K562 (cell line): ENCODE results near the gene LIPE. TPM values are rescaled to one million over a fixed set of nuclear protein-coding genes. Genes with fewer than 3 reads are reported as not detected.

Source experiments
- ATAC-seq: fragments of 200-7000 bp; cut with Tn5 transposase; 3 replicates; pipeline ENCODE4 v1.9.1; 2020; ENCODE audit warnings: moderate library complexity
- BruUV-seq: library from RNA; stranded (reverse); fragments of 400-500 nt; replicated peaks from 2 replicates; lab custom pipeline; 2021; lab: Mats Ljungman, UMichigan
- CTCF ChIA-PET: fragments of 300-600 bp; formaldehyde crosslinking; extraction: SDS; loops from one replicate; lab custom pipeline; 2021; ENCODE audit warnings: low intra/inter-chr PET ratio; lab: Yijun Ruan, JAX
- POLR2A ChIA-PET: fragments of 300-600, 350-650 bp; sonication (Branson Sonifier 250); formaldehyde crosslinking; extraction: SDS; loops from one replicate; lab custom pipeline; 2021; ENCODE audit warnings: antibody characterized with exemption, inconsistent platforms; lab: Yijun Ruan, JAX
- DNase-seq, 4 experiments: peaks; one replicate each; pipeline versions ENCODE4 v3.0.0 to v3.0.0-alpha.2; 2011 to 2018; ENCODE audit warnings: low spot score in 3 of 4, mixed read lengths in 3 of 4; ENCODE audit errors: extremely low read depth in 1 of 4
- FAIRE-seq: peaks from 2 replicates; lab custom pipeline; 2011; peaks lifted over from hg19 to GRCh38; lab: Jason Lieb, UNC
- H2AFZ ChIP-seq: 2 replicates; pipeline ENCODE4 v1.6.0; 2011; ENCODE audit warnings: low read depth, low read length, control low read depth, inconsistent platforms
- H3K27ac ChIP-seq: fragments of 200-600 bp; 3 replicates; pipeline ENCODE4 v1.8.0; 2011; ENCODE audit warnings: low read depth, mild to moderate bottlenecking, control low read depth, inconsistent platforms, low read length, moderate library complexity, mixed read lengths; ENCODE audit errors: extremely low read depth
- H3K27me3 ChIP-seq, 2 experiments: fragments of 300-600 bp in 1 of 2; 2 replicates in 1 of 2; 3 replicates in 1 of 2; pipeline versions ENCODE4 v1.6.0 to v1.8.0; 2011; ENCODE audit warnings: inconsistent platforms in 2 of 2, low read length in 2 of 2, mild to moderate bottlenecking in 1 of 2, mixed read lengths in 1 of 2, moderate library complexity in 1 of 2; ENCODE audit not compliant: control insufficient read depth in 2 of 2, insufficient read depth in 2 of 2
- H3K36me3 ChIP-seq: fragments of 300-600 bp; 3 replicates; pipeline ENCODE4 v1.8.0; 2011; ENCODE audit warnings: mild to moderate bottlenecking, low read length, inconsistent platforms; ENCODE audit not compliant: control insufficient read depth, insufficient read depth
- H3K4me1 ChIP-seq, 2 experiments: fragments of 200-600 bp in 1 of 2; replicated peaks in 1 of 2; 2 replicates in 1 of 2; 3 replicates in 1 of 2; pipeline versions ENCODE4 v1.5.1 to v1.8.0; 2011; ENCODE audit warnings: inconsistent platforms in 2 of 2, low read length in 2 of 2, mild to moderate bottlenecking in 1 of 2, mixed read lengths in 1 of 2, moderate library complexity in 1 of 2; ENCODE audit not compliant: control insufficient read depth in 2 of 2, insufficient read depth in 2 of 2
- H3K4me2 ChIP-seq: 2 replicates; pipeline ENCODE4 v1.6.1; 2011; ENCODE audit warnings: low read length, control low read depth, inconsistent platforms, mixed read lengths; ENCODE audit not compliant: insufficient read depth
- H3K4me3 ChIP-seq: fragments of 200-600 bp; sonication (generic), shearing (Covaris generic); 2 replicates; pipeline ENCODE4 v1.5.1; 2016; ENCODE audit warnings: control low read depth, inconsistent platforms
- H3K79me2 ChIP-seq: fragments of 200-600 bp; 3 replicates; pipeline ENCODE4 v1.8.0; 2011; ENCODE audit warnings: low read length, inconsistent platforms; ENCODE audit not compliant: control insufficient read depth, insufficient read depth
- H3K9ac ChIP-seq, 2 experiments: 2 replicates each; pipeline versions ENCODE4 v1.6.0 to v1.6.1; 2011; ENCODE audit warnings: low read depth in 2 of 2, low read length in 2 of 2, control low read depth in 1 of 2, inconsistent platforms in 1 of 2, mild to moderate bottlenecking in 1 of 2, mixed read lengths in 1 of 2; ENCODE audit not compliant: insufficient read depth in 1 of 2
- H3K9me1 ChIP-seq: one replicate; pipeline ENCODE4 v1.6.0; 2011; ENCODE audit warnings: inconsistent platforms, mild to moderate bottlenecking, low read length, moderate library complexity; ENCODE audit not compliant: control insufficient read depth, insufficient read depth
- H3K9me3 ChIP-seq: replicated peaks from 2 replicates; pipeline ENCODE4 v1.5.1; 2011; ENCODE audit warnings: low read depth, low read length, inconsistent platforms; ENCODE audit not compliant: control insufficient read depth, insufficient read depth
- H4K20me1 ChIP-seq: replicated peaks from 2 replicates; pipeline ENCODE4 v1.6.1; 2011; ENCODE audit warnings: low read length, inconsistent platforms, mixed read lengths; ENCODE audit not compliant: control insufficient read depth, insufficient read depth
- BHLHE40 ChIP-seq: IDR thresholded peaks from 2 replicates; pipeline ENCODE4 v1.6.1; 2011; ENCODE audit warnings: low read length, improper control_type of control experiment
- MLX ChIP-seq, 2 experiments: fragments of 450-650 bp in 1 of 2; sonication (generic) in 1 of 2; formaldehyde crosslinking; conservative IDR thresholded peaks; 2 replicates each; pipeline versions ENCODE4 v1.4.0 to v1.8.1; 2020 to 2022; ENCODE audit warnings: mild to moderate bottlenecking in 1 of 2, missing genetic modification reagents in 1 of 2
- MXI1 ChIP-seq: IDR thresholded peaks from 2 replicates; pipeline ENCODE4 v1.6.1; 2011; ENCODE audit warnings: low read depth, mild to moderate bottlenecking, improper control_type of control experiment, low read length
- SRSF9 ChIP-seq: fragments of 200-400 bp; formaldehyde crosslinking; IDR thresholded peaks from 2 replicates; pipeline ENCODE4 v1.6.1; 2017; ENCODE audit warnings: low read depth, low read length, borderline replicate concordance
- ZNF175 ChIP-seq: fragments of 200-800 bp; sonication (Bioruptor generic); IDR thresholded peaks from 2 replicates; pipeline ENCODE4 v1.6.1; 2016; ENCODE audit warnings: low read depth, mild to moderate bottlenecking, missing genetic modification characterization, missing compliant biosample characterization
- ZNF764 ChIP-seq: fragments of 250-450 bp; sonication (Bioruptor Pico); IDR thresholded peaks from 2 replicates; pipeline ENCODE4 v1.4.0; 2020; ENCODE audit warnings: low read depth, mild to moderate bottlenecking, moderate library complexity
- WGBS: fragments of 100-300 bp; shearing (Covaris generic); methylation state at CpG from one replicate; pipeline ENCODE4 v1.1.6; 2016; ENCODE audit warnings: low coverage, mixed read lengths; ENCODE audit not compliant: insufficient coverage; ENCODE audit errors: missing lambda C conversion rate; 5-methylcytosine and 5-hydroxymethylcytosine counted together
- in situ Hi-C: fragments of 300-500 bp; cut with MboI; formaldehyde crosslinking; loops from 4 replicates; pipeline ENCODE4 v1.15.0; 2018; ENCODE audit warnings: inconsistent platforms, mixed read lengths
- intact Hi-C: fragments of 100-400 bp; cut with micrococcal nuclease; formaldehyde crosslinking; loops from 2 replicates; pipeline ENCODE4 v1.14.2; 2022
- polyA plus RNA-seq, 8 experiments: library from polyadenylated mRNA; depleted of rRNA in 4 of 8; stranded (reverse) in 5 of 8; unstranded in 3 of 8; fragments of >200 nt; fragmentation: Nextera tagmentation in 2 of 8; fragmentation: Illumina TruSeq in 1 of 8; extraction: Ambion mirVana in 2 of 8; extraction: Trizol in 1 of 8; gene quantifications; 2 replicates each; pipeline versions ENCODE4 v1.2.1 to v1.2.3, GENCODE V29; 2011 to 2014; ENCODE audit warnings: inconsistent platforms in 1 of 8, missing spikeins in 1 of 8
- total RNA-seq, 7 experiments: library from RNA; depleted of rRNA in 6 of 7; stranded (reverse); fragments of >200 nt in 6 of 7; fragmentation: Illumina TruSeq in 2 of 7; extraction: Trizol in 2 of 7; gene quantifications; 2 replicates each; pipeline versions ENCODE4 v1.2.1 to v1.2.3, GENCODE V29; 2011 to 2021; ENCODE audit warnings: low replicate concordance in 1 of 7

LIPE gene
- total and polyA plus RNA-seq, 9 of the 15 experiments (the other 6 are each of a cell fraction or from before 2014, with no cell fraction given): 0.22 TPM; not detected in 8

DNA sequence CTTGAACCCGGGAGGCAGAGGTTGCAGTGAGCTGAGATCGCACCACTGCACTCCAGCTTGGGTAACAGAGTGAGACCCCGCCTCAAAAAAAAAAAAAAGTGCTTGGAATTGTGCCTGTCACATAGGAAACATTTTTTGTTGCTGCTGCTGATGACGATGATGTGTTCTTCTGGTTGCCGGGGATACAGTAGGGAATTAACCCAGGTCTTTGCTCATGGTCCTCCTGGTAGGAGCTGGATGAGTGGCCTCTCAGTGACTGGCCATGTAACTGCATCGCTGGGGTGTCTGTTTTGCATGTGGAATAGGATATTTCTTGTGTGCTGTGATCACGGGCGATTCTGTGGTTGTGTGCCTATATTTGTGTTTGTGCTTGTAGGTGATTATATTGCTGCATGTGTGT, 32.4 kb downstream of the LIPE start:
- ChIA-PET CTCF (no interaction called here), POLR2A (interaction anchor here (0.6 to 0.7 kb wide), 3 partner anchors 212 to 375 kb away, joined by 3 to 4 read pairs (median 4); no protein-coding TSS in a partner anchor)
- intact Hi-C loops (no loop called here), in situ Hi-C loops (no loop called here)
- Histone ChIP-seq H3K4me3 (no peak overlapping the region), H3K4me1 (peaks cover 14 to 20% of the 10 kb centered on the region in 2 experiments), H3K4me2 (no peak overlapping the region), H3K27me3 (peaks cover 16 to 18% of the 10 kb centered on the region in 2 experiments), H3K79me2 (peaks cover 6% of the 10 kb centered on the region; the same call in 1 of the 3 replicates), H3K27ac (no peak overlapping the region), H2AFZ (no peak overlapping the region), H3K36me3 (no peaks in the 10 kb centered on the region), H3K9me3 (no peaks in the 10 kb centered on the region), H3K9ac (no peak overlapping the region), H4K20me1 (no peaks in the 10 kb centered on the region), H3K9me1 (peaks cover 3% of the 10 kb centered on the region)
- no TSS peak for BruUV-seq
- no peak for FAIRE-seq
- no peak for TF ChIP-seq ZNF175
- TF ChIP-seq BHLHE40: no peak
- no peak for TF ChIP-seq ZNF764 (CRISPR knock-in tag)
- TF ChIP-seq SRSF9: no peak
- no peak for TF ChIP-seq MLX (CRISPR knock-in tag; conservative IDR thresholded peaks at IDR 0.05)
- TF ChIP-seq MXI1: no peak
- DNase-seq: no peak
- WGBS: 41% methylated on average over 8 of the region's 8 CpGs
- ATAC-seq: no peak
